LHCN-M2 (cell line): ENCODE measurements around the gene SIN3B. TPM values are rescaled to one million over a fixed set of nuclear protein-coding genes. Genes with fewer than 3 reads are reported as not detected.

Source experiments
- DNase-seq: peaks from one replicate; pipeline ENCODE4 v3.0.0-alpha.2; 2012; ENCODE audit warnings: low read depth
- total RNA-seq: library from RNA; depleted of rRNA; stranded (reverse); fragments of >200 nt; gene quantifications from 2 replicates; pipeline ENCODE4 v1.2.3, GENCODE V29; 2014; rRNA removed

Gene SIN3B
- total RNA-seq, 1 experiment from 2014 or later: 25.5 TPM

DNA sequence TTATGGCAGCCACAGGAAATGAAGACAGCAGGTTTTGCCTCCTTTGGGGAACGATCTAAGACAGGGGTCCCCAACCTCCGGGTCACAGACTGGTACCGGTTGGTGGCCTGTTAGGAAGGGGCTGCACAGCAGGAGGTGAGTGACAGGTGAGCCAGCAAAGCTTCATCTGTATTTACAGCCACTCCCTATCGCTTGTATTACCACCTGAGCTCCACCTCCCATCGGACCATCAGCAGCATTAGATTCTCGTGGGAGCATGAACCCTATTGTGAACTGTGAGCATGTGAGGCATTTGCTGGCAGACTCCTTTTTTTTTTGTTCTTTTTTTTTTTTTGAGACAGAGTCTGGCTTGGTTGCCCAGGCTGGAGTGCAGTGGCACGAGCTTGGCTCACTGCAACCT lies 81.8 kb downstream of the SIN3B start:
- no peak for DNase-seq

DNA sequence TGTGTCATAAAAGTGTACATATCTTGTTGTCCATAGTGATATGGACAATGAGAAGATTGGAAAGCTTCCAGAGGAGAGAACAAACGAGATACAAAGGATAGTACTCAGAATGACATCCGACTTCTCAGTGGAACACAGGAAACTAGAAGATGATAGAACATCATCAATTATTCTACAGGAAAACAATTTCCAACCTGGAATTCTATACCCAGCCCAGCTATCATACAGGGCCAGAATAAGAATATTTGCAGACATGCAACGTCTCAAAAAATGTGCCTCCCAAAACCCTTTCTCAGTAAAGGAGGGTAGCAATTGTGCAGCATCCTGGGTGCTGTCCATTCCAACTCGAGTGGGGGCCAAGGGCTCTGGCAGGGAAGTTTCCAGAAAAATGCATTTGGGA lies 83.6 kb downstream of the SIN3B start:
- DNase-seq: no peak

DNA sequence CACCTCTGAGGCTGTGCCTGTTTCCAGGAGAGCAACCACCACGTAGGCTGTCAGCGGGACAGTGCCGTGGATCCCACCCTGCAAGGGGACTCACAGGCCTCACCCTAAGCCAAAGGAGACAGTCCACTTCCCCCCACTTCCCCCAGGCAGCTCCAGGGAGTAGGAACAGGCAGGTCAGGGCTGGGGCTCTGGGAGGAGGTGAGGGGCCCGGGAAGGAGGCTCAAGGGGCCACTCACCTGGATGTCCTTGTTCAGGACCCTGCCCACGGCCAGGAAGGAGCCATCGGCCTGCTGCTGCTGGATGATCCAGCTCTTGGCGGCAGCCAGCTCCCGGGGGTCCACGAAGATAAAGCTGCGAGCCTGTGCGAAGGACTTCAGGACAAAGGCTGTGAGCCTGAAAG lies 85.2 kb downstream of the SIN3B start:
- DNase-seq: no peak

DNA sequence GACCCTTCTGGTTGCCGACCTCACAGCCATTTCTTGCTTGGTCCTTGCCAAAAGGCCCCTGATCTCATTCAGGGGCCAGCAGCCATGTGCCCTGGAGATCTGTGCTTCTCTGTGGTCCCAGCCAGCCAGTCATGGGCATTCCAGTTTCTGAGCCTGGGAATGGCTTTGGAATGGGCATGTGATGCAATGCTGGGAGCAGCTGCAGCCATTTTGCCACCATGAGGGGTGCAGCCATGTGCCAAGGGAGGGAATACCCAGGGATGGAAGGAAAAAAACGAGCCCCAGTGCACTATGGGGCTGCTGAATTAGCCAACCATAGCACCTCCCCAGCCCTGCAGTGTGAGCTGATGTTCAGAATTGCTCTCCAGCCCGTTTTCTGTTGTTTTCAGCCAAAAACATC lies 85.9 kb downstream of the SIN3B start:
- no peak for DNase-seq

DNA sequence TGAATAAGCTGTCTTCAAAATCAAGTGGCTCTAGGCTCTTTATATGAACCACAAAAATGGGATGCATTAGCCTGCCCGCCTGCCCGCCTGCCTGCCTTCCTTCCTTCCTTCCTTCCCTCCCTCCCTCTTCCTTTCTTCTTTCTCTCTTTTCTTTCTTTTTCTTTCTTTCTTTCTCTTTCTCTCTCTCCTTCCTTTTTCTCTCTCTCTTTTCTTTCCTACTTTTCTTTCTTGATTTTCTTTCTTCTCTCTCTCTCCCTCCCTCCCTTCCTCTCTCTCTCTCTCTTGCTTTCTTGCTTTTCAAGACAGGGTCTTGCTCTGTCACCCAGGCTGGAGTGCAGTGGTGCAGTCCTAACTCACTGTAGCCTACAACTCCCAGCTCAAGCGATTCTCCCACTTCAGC lies 86.5 kb downstream of the SIN3B start:
- DNase-seq: no peak

DNA sequence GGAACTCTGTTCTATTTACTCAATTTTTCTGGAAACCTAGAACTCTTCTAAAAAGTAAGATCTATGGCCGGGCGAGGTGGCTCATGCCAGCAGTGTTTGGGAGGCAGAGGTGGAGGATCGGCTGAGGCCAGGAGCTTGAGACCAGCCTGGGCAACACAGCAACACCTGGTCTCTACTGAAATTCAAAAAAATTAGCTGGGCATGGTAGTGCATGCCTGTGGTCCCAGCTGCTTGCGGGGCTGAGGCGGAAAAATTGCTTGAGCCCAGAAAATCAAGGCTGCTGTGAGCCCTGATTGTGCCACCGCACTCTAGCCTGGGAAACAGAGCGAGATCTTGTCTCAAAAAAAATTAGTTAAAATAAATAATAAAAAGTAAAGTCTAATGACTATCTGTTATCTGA lies 88.2 kb downstream of the SIN3B start:
- DNase-seq: no peak

DNA sequence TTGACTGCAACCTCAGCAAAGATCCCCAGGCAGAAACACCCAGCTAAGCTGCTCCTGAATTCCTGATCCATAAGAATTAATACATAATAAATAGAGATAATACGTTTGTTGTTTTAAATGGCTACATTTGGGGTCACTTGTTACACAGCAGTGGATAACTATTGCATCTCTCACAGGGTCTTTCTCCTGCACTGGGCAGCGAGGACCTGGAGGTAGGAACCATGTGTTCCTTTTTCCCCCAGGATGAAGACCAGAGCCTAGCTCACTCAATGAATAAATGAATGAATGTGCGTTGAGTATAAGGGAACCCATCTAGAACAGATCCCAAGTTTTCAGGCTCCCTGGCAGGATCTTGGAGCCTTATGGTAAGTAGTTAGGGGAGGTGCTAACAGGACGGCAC lies 90.3 kb downstream of the SIN3B start:
- DNase-seq: no peak

DNA sequence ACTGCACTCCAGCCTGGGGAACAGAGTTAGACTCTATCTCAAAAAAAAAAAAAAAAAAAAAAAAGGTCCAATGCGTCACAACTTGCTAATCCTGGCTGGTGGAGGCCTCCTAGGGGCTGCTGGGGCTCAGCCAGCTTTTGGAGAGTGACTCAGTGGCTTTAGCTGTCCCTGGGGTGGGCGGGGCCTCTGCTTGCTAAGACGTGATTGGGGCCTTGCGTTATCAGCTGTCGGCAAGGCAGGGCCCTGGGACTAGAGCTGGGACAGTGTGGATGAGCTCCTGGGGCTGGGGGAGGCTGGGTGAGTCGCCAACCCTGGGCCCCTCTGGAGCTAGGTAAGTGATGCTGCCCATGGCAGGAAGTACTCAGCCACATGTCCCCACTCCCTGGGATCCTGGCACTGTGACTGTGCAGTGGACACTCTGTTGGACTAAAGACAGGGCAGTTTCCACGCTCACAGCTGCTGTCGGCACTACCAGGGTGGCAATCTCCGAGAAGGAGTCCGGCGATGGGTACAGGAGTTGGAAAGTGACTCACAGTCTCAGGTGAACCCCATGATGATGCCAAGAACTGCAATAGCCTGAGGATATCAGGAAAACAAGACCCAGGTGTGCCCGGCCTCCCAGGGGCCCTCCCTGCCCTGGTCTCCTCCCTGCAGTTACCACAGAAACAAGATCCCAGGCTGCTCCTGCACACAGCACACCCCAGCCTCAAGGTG lies 91.8 kb downstream of the SIN3B start:
- DNase-seq: peak; percentile 61

DNA sequence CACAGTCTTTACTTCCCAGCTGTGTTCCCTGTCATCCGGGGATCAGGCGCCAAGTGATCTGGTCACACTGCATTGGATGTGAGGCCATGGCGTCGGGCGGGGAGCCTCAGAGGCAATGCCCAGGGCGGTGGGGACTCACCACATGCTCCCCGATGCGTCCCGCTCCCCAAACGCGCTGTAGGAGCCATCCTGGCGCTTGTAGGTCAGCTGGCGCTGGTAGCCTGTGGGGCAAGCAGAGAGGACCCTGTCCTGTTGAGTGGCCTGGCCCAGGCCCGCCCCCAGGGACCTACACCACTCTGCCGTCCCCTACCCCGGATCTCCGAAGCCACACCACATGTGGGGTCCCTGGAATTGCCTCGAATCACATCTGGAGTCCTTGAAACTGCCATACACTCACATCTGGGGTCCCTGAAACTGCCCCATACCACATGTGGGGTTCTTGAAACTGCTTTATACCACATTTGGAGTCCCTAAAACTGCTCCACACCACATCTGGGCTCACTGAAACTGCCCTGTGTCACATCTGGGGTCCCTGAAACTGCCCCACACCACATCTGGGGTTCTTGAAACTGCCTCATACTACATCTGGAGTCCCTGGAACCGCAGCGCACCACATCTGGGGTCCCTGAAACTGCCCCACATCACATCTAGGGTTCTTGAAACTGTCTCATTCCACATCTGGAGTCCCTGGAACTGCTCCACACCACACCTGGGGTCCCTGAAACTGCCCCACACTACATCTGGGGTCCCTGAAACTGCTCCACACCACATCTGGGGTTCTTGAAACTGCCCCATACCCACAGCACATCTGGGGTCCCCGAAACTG lies 92.8 kb downstream of the SIN3B start:
- no peak for DNase-seq

DNA sequence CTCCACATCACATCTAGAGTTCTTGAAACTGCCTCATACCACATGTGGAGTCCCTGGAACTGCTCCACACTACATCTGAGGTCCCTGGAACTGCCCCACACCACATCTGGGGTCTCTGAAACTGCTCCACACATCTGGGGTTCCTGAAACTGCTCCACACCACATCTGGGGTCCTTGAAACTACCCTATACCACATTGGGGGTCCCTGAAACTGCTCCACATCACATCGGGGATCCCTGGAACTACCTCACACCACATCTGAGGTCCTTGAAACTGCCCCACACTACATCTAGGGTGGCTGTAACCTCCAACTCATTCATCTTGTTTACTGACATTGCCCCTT lies 93.4 kb downstream of the SIN3B start:
- DNase-seq: no peak

DNA sequence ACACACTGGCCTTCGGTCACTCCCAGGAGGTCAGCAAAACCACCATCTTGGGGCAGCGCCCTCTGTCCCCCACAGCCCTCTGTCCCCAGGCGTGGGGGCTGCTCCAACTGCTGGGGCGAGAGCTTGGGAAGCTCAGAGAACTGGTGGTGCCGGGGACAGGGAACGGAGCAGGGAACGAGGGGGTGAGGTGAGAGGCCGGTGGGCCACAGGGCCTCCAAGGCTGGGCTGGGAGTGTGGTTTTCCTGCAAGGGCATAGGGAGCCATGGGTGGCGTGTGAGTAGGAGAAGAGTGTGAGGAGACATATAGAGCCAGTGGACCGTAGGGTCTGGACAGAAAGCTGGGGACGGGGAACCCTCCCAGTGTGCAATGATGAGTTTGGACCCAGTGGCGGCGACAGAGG lies 93.8 kb downstream of the SIN3B start:
- no peak for DNase-seq

DNA sequence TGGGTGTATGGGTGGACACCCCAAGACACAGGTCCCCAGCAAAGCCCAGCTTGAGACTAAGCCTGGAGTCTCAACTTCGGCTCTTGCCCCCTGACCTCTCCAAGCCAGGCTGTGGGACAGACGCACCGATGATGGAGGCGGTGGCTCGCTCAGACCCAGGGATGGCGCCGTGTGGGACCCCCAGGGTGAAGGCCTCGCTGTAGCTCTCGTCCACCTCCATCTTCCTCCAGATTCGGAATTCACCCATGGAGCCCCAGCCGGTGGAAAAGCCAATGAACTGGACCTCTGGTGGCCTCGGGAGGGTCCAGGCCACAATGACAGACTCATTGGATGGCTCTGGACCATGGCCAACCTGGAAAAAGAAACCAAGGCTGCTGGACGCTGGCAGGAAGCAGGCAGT lies 98.7 kb downstream of the SIN3B start:
- no peak for DNase-seq

DNA sequence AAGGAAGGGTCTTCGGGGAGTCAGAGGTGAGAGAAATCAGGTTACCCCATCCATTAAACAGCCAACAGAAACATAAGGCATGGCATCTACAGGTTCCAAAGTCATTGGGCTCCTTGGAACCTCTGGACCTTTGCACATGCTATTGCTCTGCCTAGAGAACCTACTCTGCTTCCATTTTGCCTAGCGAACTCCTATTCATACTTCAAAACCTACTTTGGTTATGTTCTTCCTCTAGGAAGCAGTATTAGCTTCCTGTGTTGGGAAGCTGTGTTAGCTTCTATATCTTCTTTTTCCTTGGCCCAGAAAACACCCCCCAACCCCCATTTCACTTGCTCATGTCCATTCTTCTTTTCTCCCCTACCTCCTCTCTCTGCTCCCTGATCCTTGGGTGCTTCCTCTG lies 99.2 kb downstream of the SIN3B start:
- DNase-seq: no peak

DNA sequence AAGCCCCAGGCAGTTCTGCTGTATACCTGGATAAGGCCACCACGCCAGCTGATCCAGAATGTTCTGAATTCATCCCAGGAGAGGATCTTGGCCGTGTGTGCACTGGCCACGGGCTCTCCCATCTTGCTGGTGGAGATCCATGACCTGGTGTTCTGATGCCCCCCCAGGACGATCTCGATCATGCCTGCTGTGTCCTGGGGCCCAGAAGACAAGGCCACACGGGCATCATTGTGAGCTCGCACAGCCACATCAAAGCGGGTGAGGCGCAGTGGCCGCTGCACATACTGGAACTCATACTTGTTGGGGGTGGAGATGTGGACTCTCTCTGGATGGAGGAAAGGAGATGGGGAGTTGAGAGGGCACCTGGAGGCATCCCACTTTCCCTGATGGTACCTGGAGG lies 99.7 kb downstream of the SIN3B start:
- DNase-seq: no peak

Other genes with a start within 250 kb of the SIN3B start
- 7.4 and 8.9 TPM in 2 replicates for gene MED26, start 201.2 kb upstream of the SIN3B start, total RNA-seq
- 97.1 and 97.3 TPM in 2 replicates for gene SMIM7, start 169.3 kb upstream of the SIN3B start, total RNA-seq
- gene TMEM38A, start 168.3 kb upstream of the SIN3B start, total RNA-seq: 2.9 and 3.2 TPM in 2 replicates
- gene NWD1, start 109.6 kb upstream of the SIN3B start, total RNA-seq: not detected in 2 replicates
- gene F2RL3, start 59.6 kb downstream of the SIN3B start, total RNA-seq: not detected in 2 replicates
- gene CPAMD8, start 197.4 kb downstream of the SIN3B start, total RNA-seq: 0.11 TPM in 1 of 2 replicates, not detected in the other
- gene HAUS8, start 246.1 kb downstream of the SIN3B start, total RNA-seq: 16.3 and 19.8 TPM in 2 replicates
- gene MYO9B, start 246.4 kb downstream of the SIN3B start, total RNA-seq: 50.7 and 52.1 TPM in 2 replicates